Measurements from ENCODE around the gene SLC35F1. TPM values are rescaled to one million over a fixed set of nuclear protein-coding genes. Genes with fewer than 3 reads are reported as not detected.

Gene SLC35F1
- polyA plus RNA-seq, 1 donor from 2014 or later: 35.1 TPM

GRCh38 chr6:118333772-118334171 is 426.7 kb downstream of the SLC35F1 start:
- no peaks in the 10 kb centered on the region for H3K27me3 ChIP-seq (ENCODE audit: insufficient read depth, low read depth, low read length)
- H3K79me2 ChIP-seq (replicated peaks; ENCODE audit: insufficient read depth, low read length): no peaks in the 10 kb centered on the region
- no peaks in the 10 kb centered on the region for H3K36me3 ChIP-seq (ENCODE audit: insufficient read depth, low read length)
- H2AFZ ChIP-seq (ENCODE audit: low read depth, low read length): no peak overlapping the region
- no peaks in the 10 kb centered on the region for H3K9me2 ChIP-seq (ENCODE audit: insufficient read depth, low read length)
- H3K4me3 ChIP-seq (ENCODE audit: low read length): no peak overlapping the region
- no peaks in the 10 kb centered on the region for H4K20me1 ChIP-seq (ENCODE audit: insufficient read depth)
- no peak overlapping the region for H3K9ac ChIP-seq (ENCODE audit: low read length)
- no peak for TF ChIP-seq RAD21 (conservative IDR thresholded peaks at IDR 0.05)
- no peak for TF ChIP-seq TAF1 (IDR thresholded peaks at IDR 0.05; ENCODE audit: low read depth)
- no peak for TF ChIP-seq SMC3 (conservative IDR thresholded peaks at IDR 0.05; ENCODE audit: poor library complexity)
- TF ChIP-seq, protein P1, sequence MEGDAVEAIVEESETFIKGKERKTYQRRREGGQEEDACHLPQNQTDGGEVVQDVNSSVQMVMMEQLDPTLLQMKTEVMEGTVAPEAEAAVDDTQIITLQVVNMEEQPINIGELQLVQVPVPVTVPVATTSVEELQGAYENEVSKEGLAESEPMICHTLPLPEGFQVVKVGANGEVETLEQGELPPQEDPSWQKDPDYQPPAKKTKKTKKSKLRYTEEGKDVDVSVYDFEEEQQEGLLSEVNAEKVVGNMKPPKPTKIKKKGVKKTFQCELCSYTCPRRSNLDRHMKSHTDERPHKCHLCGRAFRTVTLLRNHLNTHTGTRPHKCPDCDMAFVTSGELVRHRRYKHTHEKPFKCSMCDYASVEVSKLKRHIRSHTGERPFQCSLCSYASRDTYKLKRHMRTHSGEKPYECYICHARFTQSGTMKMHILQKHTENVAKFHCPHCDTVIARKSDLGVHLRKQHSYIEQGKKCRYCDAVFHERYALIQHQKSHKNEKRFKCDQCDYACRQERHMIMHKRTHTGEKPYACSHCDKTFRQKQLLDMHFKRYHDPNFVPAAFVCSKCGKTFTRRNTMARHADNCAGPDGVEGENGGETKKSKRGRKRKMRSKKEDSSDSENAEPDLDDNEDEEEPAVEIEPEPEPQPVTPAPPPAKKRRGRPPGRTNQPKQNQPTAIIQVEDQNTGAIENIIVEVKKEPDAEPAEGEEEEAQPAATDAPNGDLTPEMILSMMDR (IDR thresholded peaks at IDR 0.05; ENCODE audit: poor library complexity, severe bottlenecking): no peak
- no peak for TF ChIP-seq POLR2AphosphoS5 (IDR thresholded peaks at IDR 0.05)
- TF ChIP-seq EZH2 (IDR thresholded peaks at IDR 0.05; ENCODE audit: borderline replicate concordance, insufficient read depth, low read length, poor library complexity, severe bottlenecking): no peak
- TF ChIP-seq, protein P2, sequence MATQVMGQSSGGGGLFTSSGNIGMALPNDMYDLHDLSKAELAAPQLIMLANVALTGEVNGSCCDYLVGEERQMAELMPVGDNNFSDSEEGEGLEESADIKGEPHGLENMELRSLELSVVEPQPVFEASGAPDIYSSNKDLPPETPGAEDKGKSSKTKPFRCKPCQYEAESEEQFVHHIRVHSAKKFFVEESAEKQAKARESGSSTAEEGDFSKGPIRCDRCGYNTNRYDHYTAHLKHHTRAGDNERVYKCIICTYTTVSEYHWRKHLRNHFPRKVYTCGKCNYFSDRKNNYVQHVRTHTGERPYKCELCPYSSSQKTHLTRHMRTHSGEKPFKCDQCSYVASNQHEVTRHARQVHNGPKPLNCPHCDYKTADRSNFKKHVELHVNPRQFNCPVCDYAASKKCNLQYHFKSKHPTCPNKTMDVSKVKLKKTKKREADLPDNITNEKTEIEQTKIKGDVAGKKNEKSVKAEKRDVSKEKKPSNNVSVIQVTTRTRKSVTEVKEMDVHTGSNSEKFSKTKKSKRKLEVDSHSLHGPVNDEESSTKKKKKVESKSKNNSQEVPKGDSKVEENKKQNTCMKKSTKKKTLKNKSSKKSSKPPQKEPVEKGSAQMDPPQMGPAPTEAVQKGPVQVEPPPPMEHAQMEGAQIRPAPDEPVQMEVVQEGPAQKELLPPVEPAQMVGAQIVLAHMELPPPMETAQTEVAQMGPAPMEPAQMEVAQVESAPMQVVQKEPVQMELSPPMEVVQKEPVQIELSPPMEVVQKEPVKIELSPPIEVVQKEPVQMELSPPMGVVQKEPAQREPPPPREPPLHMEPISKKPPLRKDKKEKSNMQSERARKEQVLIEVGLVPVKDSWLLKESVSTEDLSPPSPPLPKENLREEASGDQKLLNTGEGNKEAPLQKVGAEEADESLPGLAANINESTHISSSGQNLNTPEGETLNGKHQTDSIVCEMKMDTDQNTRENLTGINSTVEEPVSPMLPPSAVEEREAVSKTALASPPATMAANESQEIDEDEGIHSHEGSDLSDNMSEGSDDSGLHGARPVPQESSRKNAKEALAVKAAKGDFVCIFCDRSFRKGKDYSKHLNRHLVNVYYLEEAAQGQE (IDR thresholded peaks at IDR 0.05; ENCODE audit: borderline replicate concordance): no peak
- no peak for TF ChIP-seq MXI1 (conservative IDR thresholded peaks at IDR 0.05; ENCODE audit: poor library complexity, severe bottlenecking)
- no peak for TF ChIP-seq EP300 (conservative IDR thresholded peaks at IDR 0.05; ENCODE audit: poor library complexity, severe bottlenecking)
- no peaks in the 10 kb centered on the region for H3K9me3 ChIP-seq (ENCODE audit: low read length)
- H3K4me2 ChIP-seq (ENCODE audit: low read length): no peak overlapping the region
- no peaks in the 10 kb centered on the region for H3F3A ChIP-seq (ENCODE audit: insufficient read depth, low read length, poor library complexity, severe bottlenecking)
- H3K27ac ChIP-seq (ENCODE audit: low read length): no peak overlapping the region

GRCh38 chr6:118334634-118335033 is 427.6 kb downstream of the SLC35F1 start:
- Histone ChIP-seq H3K4me3 (ENCODE audit: low read length) (no peak overlapping the region), H3K27ac (ENCODE audit: low read length) (no peak overlapping the region), H3K9me2 (ENCODE audit: insufficient read depth, low read length) (no peaks in the 10 kb centered on the region), H3K4me2 (ENCODE audit: low read length) (no peak overlapping the region), H3K36me3 (ENCODE audit: insufficient read depth, low read length) (no peaks in the 10 kb centered on the region), H4K20me1 (ENCODE audit: insufficient read depth) (no peaks in the 10 kb centered on the region), H3K9me3 (ENCODE audit: low read length) (no peaks in the 10 kb centered on the region), H3K27me3 (ENCODE audit: insufficient read depth, low read depth, low read length) (no peaks in the 10 kb centered on the region), H3K9ac (ENCODE audit: low read length) (no peak overlapping the region), H2AFZ (ENCODE audit: low read depth, low read length) (no peak overlapping the region), H3K79me2 (replicated peaks; ENCODE audit: insufficient read depth, low read length) (no peaks in the 10 kb centered on the region), H3F3A (ENCODE audit: insufficient read depth, low read length, poor library complexity, severe bottlenecking) (no peaks in the 10 kb centered on the region)
- TF ChIP-seq, protein P2 (IDR thresholded peaks at IDR 0.05; ENCODE audit: borderline replicate concordance): no peak
- TF ChIP-seq POLR2AphosphoS5 (IDR thresholded peaks at IDR 0.05) (no peak), RAD21 (conservative IDR thresholded peaks at IDR 0.05) (no peak), SMC3 (conservative IDR thresholded peaks at IDR 0.05; ENCODE audit: poor library complexity) (no peak), TAF1 (IDR thresholded peaks at IDR 0.05; ENCODE audit: low read depth) (no peak), EZH2 (IDR thresholded peaks at IDR 0.05; ENCODE audit: borderline replicate concordance, insufficient read depth, low read length, poor library complexity, severe bottlenecking) (no peak), MXI1 (conservative IDR thresholded peaks at IDR 0.05; ENCODE audit: poor library complexity, severe bottlenecking) (no peak), EP300 (conservative IDR thresholded peaks at IDR 0.05; ENCODE audit: poor library complexity, severe bottlenecking) (no peak)
- TF ChIP-seq, protein P1 (IDR thresholded peaks at IDR 0.05; ENCODE audit: poor library complexity, severe bottlenecking): no peak

Measured in neural cell (in vitro differentiated cells).